SU-DHL-6 (cell line): ENCODE data around the gene RBFOX2.

ENCODE experiments used
- CTCF ChIP-seq: fragments of 200-600 bp; sonication (generic); IDR thresholded peaks from one replicate; pipeline ENCODE4 v1.5.1; 2017; ENCODE audit warnings: antibody characterized with exemption, mild to moderate bottlenecking, low read length, moderate library complexity; ENCODE audit not compliant: insufficient read depth, poor library complexity, severe bottlenecking
- EZH2phosphoT487 ChIP-seq: fragments of 200-600 bp; sonication (generic), shearing (Covaris generic); conservative IDR thresholded peaks from 2 replicates; pipeline ENCODE4 v1.6.1; 2018; ENCODE audit warnings: mild to moderate bottlenecking, antibody characterized with exemption, low read length, moderate library complexity, mixed read lengths

GRCh38 chr22:35740616-35741015 lies 288.0 kb downstream of the RBFOX2 start:
- no peak for TF ChIP-seq CTCF
- TF ChIP-seq EZH2phosphoT487 = no peak
